ENCODE measurements around the gene BOLA1. TPM values are rescaled to one million over a fixed set of nuclear protein-coding genes. Genes with fewer than 3 reads are reported as not detected.
"Not testable (repeated sequence)": the region's sequence is repeated elsewhere in the genome, so short reads cannot be mapped to it uniquely, and the experiment has no call there.

The BOLA1 gene
- total RNA-seq, 4 donors from 2014 or later, result 7.4 to 61.0 (median 31.5) TPM

DNA sequence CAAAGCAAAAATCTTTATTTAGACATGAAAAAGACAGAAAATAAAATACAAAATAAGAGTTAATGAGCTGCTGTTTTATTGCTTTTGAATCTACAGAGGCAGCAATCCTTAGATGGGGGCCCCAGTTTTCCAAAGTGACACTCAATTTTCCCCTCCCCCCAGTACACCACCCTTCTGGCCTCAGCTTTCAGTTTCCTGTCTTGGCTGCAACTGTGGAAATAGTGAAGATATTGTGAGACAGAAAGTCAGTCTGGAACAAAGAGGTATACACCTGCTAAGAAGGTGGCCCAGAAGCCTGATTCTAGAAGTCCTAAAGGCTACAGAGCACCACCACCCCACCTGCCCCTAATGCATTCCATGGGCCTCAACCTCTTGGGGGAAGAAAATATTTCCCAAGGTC lies 38.4 kb downstream of the BOLA1 start:
- Histone ChIP-seq H3K36me3 (no peaks in the 10 kb centered on the region), H3K9me3 (no peaks in the 10 kb centered on the region), H3K4me3 (peak overlapping the region in 1 of 4 donors; percentile 79), H3K4me1 (peaks cover 31 to 92% (median 53%) of the 10 kb centered on the region in 4 donors), H3K27me3 (no peaks in the 10 kb centered on the region), H3K27ac (peak overlapping the region; percentile 90 to 96 (median 94))
- in situ Hi-C loops (cut with MboI; ENCODE audit: low pct_ligation_motif_present in 1 of 4, low pct_unique_long_range_greater_than_20kb in 1 of 4, low sequenced_read_pairs in 3 of 4), result no loop called here
- TF ChIP-seq EP300 (IDR thresholded peaks at IDR 0.05; ENCODE audit: low read depth) (no peak), POLR2A (IDR thresholded peaks at IDR 0.05) (no peak), POLR2AphosphoS5 (IDR thresholded peaks at IDR 0.05) (no peak)
- TF ChIP-seq, protein P1, sequence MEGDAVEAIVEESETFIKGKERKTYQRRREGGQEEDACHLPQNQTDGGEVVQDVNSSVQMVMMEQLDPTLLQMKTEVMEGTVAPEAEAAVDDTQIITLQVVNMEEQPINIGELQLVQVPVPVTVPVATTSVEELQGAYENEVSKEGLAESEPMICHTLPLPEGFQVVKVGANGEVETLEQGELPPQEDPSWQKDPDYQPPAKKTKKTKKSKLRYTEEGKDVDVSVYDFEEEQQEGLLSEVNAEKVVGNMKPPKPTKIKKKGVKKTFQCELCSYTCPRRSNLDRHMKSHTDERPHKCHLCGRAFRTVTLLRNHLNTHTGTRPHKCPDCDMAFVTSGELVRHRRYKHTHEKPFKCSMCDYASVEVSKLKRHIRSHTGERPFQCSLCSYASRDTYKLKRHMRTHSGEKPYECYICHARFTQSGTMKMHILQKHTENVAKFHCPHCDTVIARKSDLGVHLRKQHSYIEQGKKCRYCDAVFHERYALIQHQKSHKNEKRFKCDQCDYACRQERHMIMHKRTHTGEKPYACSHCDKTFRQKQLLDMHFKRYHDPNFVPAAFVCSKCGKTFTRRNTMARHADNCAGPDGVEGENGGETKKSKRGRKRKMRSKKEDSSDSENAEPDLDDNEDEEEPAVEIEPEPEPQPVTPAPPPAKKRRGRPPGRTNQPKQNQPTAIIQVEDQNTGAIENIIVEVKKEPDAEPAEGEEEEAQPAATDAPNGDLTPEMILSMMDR (IDR thresholded peaks at IDR 0.05), result no peak
- DNase-seq, result no peak
- intact Hi-C loops (cut with DNase I; ENCODE audit: low total_unique reads), result no loop called here

DNA sequence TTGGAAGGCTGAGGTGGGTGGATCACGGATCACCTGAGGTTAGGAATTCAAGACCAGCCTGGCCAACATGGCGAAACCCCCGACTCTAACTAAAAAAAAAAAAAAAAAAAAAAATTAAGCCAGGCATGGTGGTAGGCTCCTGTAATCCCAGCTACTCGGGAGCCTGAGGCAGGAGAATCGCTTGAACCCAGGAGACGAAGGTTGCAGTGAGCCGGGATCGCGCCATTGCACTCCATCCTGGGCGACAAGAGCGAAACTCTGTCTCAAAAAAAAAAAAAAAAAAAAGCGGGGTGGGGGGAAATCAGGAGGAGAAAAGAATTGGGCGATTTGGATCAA lies 39.3 kb downstream of the BOLA1 start:
- H3K27ac ChIP-seq, result peak overlapping the region; percentile 90 to 96 (median 94)
- H3K9me3 ChIP-seq; H3K27me3 ChIP-seq; in situ Hi-C loops (cut with MboI; ENCODE audit: low pct_ligation_motif_present in 1 of 4, low pct_unique_long_range_greater_than_20kb in 1 of 4, low sequenced_read_pairs in 3 of 4); H3K36me3 ChIP-seq; intact Hi-C loops (cut with DNase I; ENCODE audit: low total_unique reads); DNase-seq: not testable (repeated sequence)
- H3K4me1 ChIP-seq, result peaks cover 31 to 90% (median 46%) of the 10 kb centered on the region in 4 donors
- peak overlapping the region in 2 of 4 donors; percentile 17 to 37 for H3K4me3 ChIP-seq
- WGBS, 2 donors (ENCODE audit: low coverage in 1 of 2), result 0 to 28% methylated on average over 2 to 13 of the region's 13 CpGs

DNA sequence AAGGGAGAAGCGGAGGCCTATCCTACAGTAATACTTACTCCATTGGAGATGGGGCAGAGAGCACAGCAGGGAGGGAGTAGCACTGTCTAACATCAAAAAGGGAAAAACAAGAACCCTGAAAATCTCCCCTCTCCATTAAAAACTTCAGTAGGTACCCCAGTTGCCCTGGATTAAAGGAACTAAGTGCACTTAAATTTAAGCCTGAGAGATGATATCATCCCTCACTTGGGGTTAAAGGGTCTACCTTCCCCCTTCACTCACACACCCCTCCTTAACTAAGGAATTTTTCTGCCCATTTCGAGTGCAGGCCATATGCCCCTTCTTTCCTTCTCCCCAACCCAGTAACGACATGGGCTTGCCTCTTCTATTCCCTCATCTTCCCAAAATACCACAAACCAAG lies 41.1 kb downstream of the BOLA1 start:
- H3K9me3 ChIP-seq, result no peaks in the 10 kb centered on the region
- TF ChIP-seq POLR2A (IDR thresholded peaks at IDR 0.05), result no peak
- TF ChIP-seq POLR2AphosphoS5 (IDR thresholded peaks at IDR 0.05), result no peak
- TF ChIP-seq, protein P1 (IDR thresholded peaks at IDR 0.05), result no peak
- no peak for TF ChIP-seq EP300 (IDR thresholded peaks at IDR 0.05; ENCODE audit: low read depth)
- intact Hi-C loops (cut with DNase I; ENCODE audit: low total_unique reads), result no loop called here
- H3K4me3 ChIP-seq, result no peak overlapping the region
- H3K27ac ChIP-seq, result peak overlapping the region in 3 of 4 donors; percentile 90 to 96 (median 96)
- H3K36me3 ChIP-seq, result peaks cover 0 to 6% (median 0%) of the 10 kb centered on the region in 4 donors
- WGBS, 2 donors (ENCODE audit: low coverage in 1 of 2), result 90 to 100% methylated on average over 1 to 3 of the region's 3 CpGs
- no peaks in the 10 kb centered on the region for H3K27me3 ChIP-seq
- in situ Hi-C loops (cut with MboI; ENCODE audit: low pct_ligation_motif_present in 1 of 4, low pct_unique_long_range_greater_than_20kb in 1 of 4, low sequenced_read_pairs in 3 of 4), result no loop called here
- no peak for DNase-seq
- peaks cover 30 to 72% (median 37%) of the 10 kb centered on the region in 4 donors for H3K4me1 ChIP-seq

DNA sequence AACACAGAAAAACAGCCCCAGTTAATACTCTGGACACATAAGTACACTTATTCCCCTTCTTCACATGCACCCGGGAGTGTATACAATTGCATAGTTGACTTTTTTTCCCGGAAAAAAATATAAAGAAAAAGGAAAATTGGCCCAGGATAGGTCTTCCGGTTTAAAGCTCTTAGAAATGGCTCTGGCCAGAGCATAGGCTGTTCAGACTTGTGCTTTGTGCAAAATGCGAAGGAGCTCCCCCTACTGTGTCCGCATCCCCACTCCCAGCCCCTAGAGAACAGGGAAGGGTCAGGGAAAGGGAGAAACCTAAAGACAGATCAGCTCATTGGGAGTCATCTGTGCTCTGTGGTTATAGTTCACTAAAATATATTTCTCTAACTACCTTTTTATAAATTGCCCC lies 42.8 kb downstream of the BOLA1 start:
- peak; percentile 52 for DNase-seq
- no peak for TF ChIP-seq EP300 (IDR thresholded peaks at IDR 0.05; ENCODE audit: low read depth)
- TF ChIP-seq, protein P1 (IDR thresholded peaks at IDR 0.05), result peak in 2 of 5 experiments; percentile 16 to 22

DNA sequence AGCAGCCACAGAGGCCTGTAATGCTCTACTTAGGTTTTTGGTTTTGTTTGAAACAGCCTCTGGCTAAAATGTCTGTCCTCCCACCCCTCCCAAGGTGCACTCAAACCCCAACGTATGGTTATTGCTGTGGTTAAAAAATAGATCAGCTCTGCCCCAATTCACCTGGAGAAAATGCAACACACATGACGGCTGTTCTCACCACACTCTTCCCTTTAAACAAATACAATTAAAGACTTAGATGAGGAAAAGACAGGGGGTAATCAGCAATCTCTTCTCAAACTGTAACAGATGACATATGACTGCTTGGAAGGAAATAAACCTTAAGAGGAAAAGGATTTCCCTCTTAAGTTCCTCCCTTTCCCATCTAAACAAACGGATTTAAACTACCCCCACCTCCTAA lies 43.5 kb downstream of the BOLA1 start:
- in situ Hi-C loops (cut with MboI; ENCODE audit: low pct_ligation_motif_present in 1 of 4, low pct_unique_long_range_greater_than_20kb in 1 of 4, low sequenced_read_pairs in 3 of 4), result no loop called here
- Histone ChIP-seq H3K4me3 (no peak overlapping the region), H3K36me3 (peaks cover 0 to 13% (median 6%) of the 10 kb centered on the region in 4 donors), H3K4me1 (peaks cover 17 to 53% (median 20%) of the 10 kb centered on the region in 4 donors), H3K27ac (peak overlapping the region; percentile 47 to 90 (median 62)), H3K9me3 (no peaks in the 10 kb centered on the region), H3K27me3 (no peaks in the 10 kb centered on the region)
- TF ChIP-seq EP300 (IDR thresholded peaks at IDR 0.05; ENCODE audit: low read depth) (no peak), POLR2AphosphoS5 (IDR thresholded peaks at IDR 0.05) (peak in 1 of 3 donors; percentile 30)
- intact Hi-C loops (cut with DNase I; ENCODE audit: low total_unique reads), result no loop called here
- no peak for DNase-seq
- 22 to 36% methylated on average over 3 of the region's 3 CpGs for WGBS, 2 donors (ENCODE audit: low coverage in 1 of 2)

More for the DNA sequence above, 42.8 kb downstream of the BOLA1 start:
- Histone ChIP-seq H3K4me3 (no peak overlapping the region), H3K4me1 (peaks cover 23 to 60% (median 27%) of the 10 kb centered on the region in 4 donors), H3K27ac (peak overlapping the region; percentile 47 to 90 (median 62)), H3K36me3 (peaks cover 0 to 12% (median 3%) of the 10 kb centered on the region in 4 donors), H3K27me3 (no peaks in the 10 kb centered on the region), H3K9me3 (no peaks in the 10 kb centered on the region)
- WGBS, 2 donors (ENCODE audit: low coverage in 1 of 2), result 23 to 27% methylated on average over 5 of the region's 5 CpGs
- in situ Hi-C loops (cut with MboI; ENCODE audit: low pct_ligation_motif_present in 1 of 4, low pct_unique_long_range_greater_than_20kb in 1 of 4, low sequenced_read_pairs in 3 of 4) (no loop called here), intact Hi-C loops (cut with DNase I; ENCODE audit: low total_unique reads) (no loop called here)
